ENCODE data around the gene NFIB. TPM values are rescaled to one million over a fixed set of nuclear protein-coding genes. Genes with fewer than 3 reads are reported as not detected.

Gene NFIB
- total RNA-seq, 2 donors from 2014 or later, result 74.4 to 80.1 TPM

GRCh38 chr9:14037331-14037730 lies 276.6 kb downstream of the NFIB start:
- TF ChIP-seq CTCF (IDR thresholded peaks at IDR 0.05), result no peak
- H3K4me1 ChIP-seq, result no peaks in the 10 kb centered on the region
- no peak for DNase-seq (ENCODE audit: low spot score)
- H3K36me3 ChIP-seq, result no peaks in the 10 kb centered on the region
- no peak overlapping the region for H3K4me3 ChIP-seq
- H3K27ac ChIP-seq, result no peak overlapping the region
- no peaks in the 10 kb centered on the region for H3K27me3 ChIP-seq
- H3K9me3 ChIP-seq, result no peaks in the 10 kb centered on the region

- H3K36me3 ChIP-seq, result no peaks in the 10 kb centered on the region
These were observed 280.9 kb downstream of the NFIB start for GRCh38 chr9:14033067-14033466.

More at GRCh38 chr9:14033067-14033466, 280.9 kb downstream of the NFIB start:
- no peak for DNase-seq (ENCODE audit: low spot score)
- no peaks in the 10 kb centered on the region for H3K9me3 ChIP-seq
- H3K27me3 ChIP-seq, result no peaks in the 10 kb centered on the region
- H3K4me3 ChIP-seq, result no peak overlapping the region
- peaks cover 0 to 27% of the 10 kb centered on the region in 2 donors for H3K4me1 ChIP-seq
- H3K27ac ChIP-seq, result no peak overlapping the region
- TF ChIP-seq CTCF (IDR thresholded peaks at IDR 0.05), result no peak
